Mononuclear cell (primary cell): ENCODE data around the gene NPAS2. TPM values are rescaled to one million over a fixed set of nuclear protein-coding genes. Genes with fewer than 3 reads are reported as not detected.

Experiments
- H3K27me3 ChIP-seq: 2 replicates; pipeline ENCODE4 v1.6.0; 2011; ENCODE audit warnings: low read length, control low read depth; ENCODE audit not compliant: insufficient read depth
- H3K4me1 ChIP-seq: 2 replicates; pipeline ENCODE4 v1.5.1; 2011; ENCODE audit warnings: mild to moderate bottlenecking, low read length, control low read depth; ENCODE audit not compliant: insufficient read depth
- H3K4me3 ChIP-seq: 2 replicates; pipeline ENCODE4 v1.5.1; 2011; ENCODE audit warnings: mild to moderate bottlenecking, low read length, moderate library complexity
- H3K9me3 ChIP-seq: 2 replicates; pipeline ENCODE4 v1.5.1; 2011; ENCODE audit warnings: low read depth, mild to moderate bottlenecking, control low read depth, low read length
- total RNA-seq: library from RNA; depleted of rRNA; stranded (reverse); fragments of >200 nt; gene quantifications from one replicate; pipeline ENCODE4 v1.2.3, GENCODE V29; 2012

NPAS2 gene
- total RNA-seq, 1 donor = 2.4 TPM

GRCh38 chr2:100936070-100936741, 116.3 kb downstream of the NPAS2 start:
- no peak overlapping the region for H3K4me3 ChIP-seq
- no peaks in the 10 kb centered on the region for H3K27me3 ChIP-seq
- H3K9me3 ChIP-seq = no peaks in the 10 kb centered on the region
- no peaks in the 10 kb centered on the region for H3K4me1 ChIP-seq

- peaks cover 3% of the 10 kb centered on the region for H3K4me1 ChIP-seq
- H3K9me3 ChIP-seq = no peaks in the 10 kb centered on the region
- H3K4me3 ChIP-seq = no peak overlapping the region
- no peaks in the 10 kb centered on the region for H3K27me3 ChIP-seq
These were observed 117.1 kb downstream of the NPAS2 start for GRCh38 chr2:100936972-100937542.

- Histone ChIP-seq H3K4me3 (no peak overlapping the region), H3K4me1 (peaks cover 3% of the 10 kb centered on the region), H3K27me3 (no peaks in the 10 kb centered on the region), H3K9me3 (no peaks in the 10 kb centered on the region)
These were observed 118.4 kb downstream of the NPAS2 start for GRCh38 chr2:100938031-100939026.

- Histone ChIP-seq H3K4me1 (peaks cover 3% of the 10 kb centered on the region), H3K27me3 (no peaks in the 10 kb centered on the region), H3K9me3 (no peaks in the 10 kb centered on the region), H3K4me3 (no peak overlapping the region)
These were observed 119.5 kb downstream of the NPAS2 start for GRCh38 chr2:100939445-100939844.

GRCh38 chr2:100940240-100940639, 120.3 kb downstream of the NPAS2 start:
- no peaks in the 10 kb centered on the region for H3K27me3 ChIP-seq
- H3K4me3 ChIP-seq = no peak overlapping the region
- H3K9me3 ChIP-seq = no peaks in the 10 kb centered on the region
- peaks cover 3% of the 10 kb centered on the region for H3K4me1 ChIP-seq

- H3K9me3 ChIP-seq = no peaks in the 10 kb centered on the region
- no peaks in the 10 kb centered on the region for H3K27me3 ChIP-seq
- H3K4me3 ChIP-seq = no peak overlapping the region
- peaks cover 3% of the 10 kb centered on the region for H3K4me1 ChIP-seq
These were observed 121.1 kb downstream of the NPAS2 start for GRCh38 chr2:100940766-100941645.

GRCh38 chr2:100941646-100942240, 121.8 kb downstream of the NPAS2 start:
- peaks cover 3% of the 10 kb centered on the region for H3K4me1 ChIP-seq
- H3K4me3 ChIP-seq = no peak overlapping the region
- no peaks in the 10 kb centered on the region for H3K9me3 ChIP-seq
- no peaks in the 10 kb centered on the region for H3K27me3 ChIP-seq

GRCh38 chr2:100944617-100945432, 124.9 kb downstream of the NPAS2 start:
- Histone ChIP-seq H3K4me3 (no peak overlapping the region), H3K27me3 (no peaks in the 10 kb centered on the region), H3K4me1 (peaks cover 3% of the 10 kb centered on the region), H3K9me3 (no peaks in the 10 kb centered on the region)

GRCh38 chr2:100945433-100945740, 125.4 kb downstream of the NPAS2 start:
- no peaks in the 10 kb centered on the region for H3K27me3 ChIP-seq
- peaks cover 3% of the 10 kb centered on the region for H3K4me1 ChIP-seq
- H3K9me3 ChIP-seq = no peaks in the 10 kb centered on the region
- no peak overlapping the region for H3K4me3 ChIP-seq

- H3K4me1 ChIP-seq = peaks cover 3% of the 10 kb centered on the region
- H3K9me3 ChIP-seq = no peaks in the 10 kb centered on the region
- no peaks in the 10 kb centered on the region for H3K27me3 ChIP-seq
- no peak overlapping the region for H3K4me3 ChIP-seq
These were observed 126.1 kb downstream of the NPAS2 start for GRCh38 chr2:100945930-100946607.

- Histone ChIP-seq H3K9me3 (no peaks in the 10 kb centered on the region), H3K4me3 (no peak overlapping the region), H3K4me1 (no peaks in the 10 kb centered on the region), H3K27me3 (no peaks in the 10 kb centered on the region)
These were observed 129.2 kb downstream of the NPAS2 start for GRCh38 chr2:100948942-100949811.

- no peaks in the 10 kb centered on the region for H3K27me3 ChIP-seq
- H3K4me3 ChIP-seq = no peak overlapping the region
- no peaks in the 10 kb centered on the region for H3K4me1 ChIP-seq
These were observed 132.6 kb downstream of the NPAS2 start for GRCh38 chr2:100952512-100952911.

More at GRCh38 chr2:100952512-100952911, 132.6 kb downstream of the NPAS2 start:
- H3K9me3 ChIP-seq = no peaks in the 10 kb centered on the region
